Kidney (tissue), 14 donors: ENCODE results near the gene MDN1. TPM values are rescaled to one million over a fixed set of nuclear protein-coding genes. Genes with fewer than 3 reads are reported as not detected.

Experiments used
- DNase-seq, 5 donors: peaks; one replicate each; pipeline ENCODE4 v3.0.0-alpha.2; 2013 to 2020
- FAIRE-seq: peaks from 2 replicates; lab custom pipeline; 2012; peaks lifted over from hg19 to GRCh38; lab: Jason Lieb, UNC
- H3K27ac ChIP-seq, 2 donors: one replicate each; pipeline ENCODE4 v1.7.0; 2013; ENCODE audit warnings: low read depth in 2 of 2, low read length in 2 of 2, inconsistent platforms in 1 of 2
- H3K27me3 ChIP-seq: one replicate; pipeline ENCODE4 v1.7.1; 2013; ENCODE audit warnings: low read length, inconsistent platforms; ENCODE audit not compliant: control insufficient read depth, insufficient read depth
- H3K36me3 ChIP-seq, 3 donors: one replicate each; pipeline versions ENCODE4 v1.7.0 to v1.7.1; 2013; ENCODE audit warnings: low read length in 3 of 3, control low read depth in 1 of 3, inconsistent platforms in 1 of 3; ENCODE audit not compliant: insufficient read depth in 3 of 3, control insufficient read depth in 2 of 3
- H3K4me1 ChIP-seq, 3 donors: one replicate each; pipeline versions ENCODE4 v1.7.0 to v1.7.1; 2013; ENCODE audit warnings: low read length in 3 of 3, inconsistent platforms in 1 of 3, low read depth in 1 of 3; ENCODE audit not compliant: control insufficient read depth in 2 of 3, insufficient read depth in 2 of 3
- H3K4me3 ChIP-seq, 3 donors: one replicate each; pipeline versions ENCODE4 v1.7.0 to v1.8.1; 2013; ENCODE audit warnings: low read length in 3 of 3, control low read depth in 1 of 3, inconsistent platforms in 1 of 3
- H3K9ac ChIP-seq, 3 donors: one replicate each; pipeline versions ENCODE4 v1.7.0 to v1.7.1; 2013; ENCODE audit warnings: low read length in 3 of 3, control low read depth in 1 of 3, inconsistent platforms in 1 of 3
- H3K9me3 ChIP-seq, 3 donors: one replicate each; pipeline versions ENCODE4 v1.7.0 to v1.7.1; 2013; ENCODE audit warnings: low read length in 3 of 3, control low read depth in 1 of 3, inconsistent platforms in 1 of 3; ENCODE audit not compliant: control insufficient read depth in 2 of 3, insufficient read depth in 1 of 3
- intact Hi-C: fragments of 100-400 bp; cut with DNase I; formaldehyde crosslinking; loops from one replicate; pipeline ENCODE4 v1.11.1; 2022
- polyA plus RNA-seq: library from polyadenylated mRNA; stranded (reverse); fragments of 350-450 nt; fragmentation: Illumina TruSeq; extraction: RNeasy Lipid Tissue Mini Kit (QIAGEN cat#74804); gene quantifications from one replicate; pipeline ENCODE4 v1.2.3, GENCODE V29; 2014; ENCODE audit warnings: low read depth, low replicate concordance; ENCODE audit not compliant: insufficient read depth
- total RNA-seq: library from RNA; stranded (reverse); fragmentation: NEBNext Ultra II Directional; extraction: Animal tissue kit (Norgen Biotek cat#: 25700); gene quantifications from one replicate; pipeline ENCODE4 v1.2.1, GENCODE V29; 2021
- TF ChIP-seq, protein P1 (sequence below): IDR thresholded peaks from 3 replicates; pipeline ENCODE4 v1.5.1; 2012; ENCODE audit warnings: mild to moderate bottlenecking, moderate library complexity, borderline replicate concordance; ENCODE audit not compliant: insufficient read depth; ENCODE audit errors: extremely low read depth
- donor health status: control.
- donor health status: control.
- donor health status: control.
- donor health status: control.
- donor health status: control.
- donor health status: DM: yes; HTN: yes; CAD: no.
- donor health status: Normal renal cell carcinoma (clear cell type).

MDN1 gene
- total and polyA plus RNA-seq, 2 donors from 2014 or later = 19.4 to 34.9 TPM

DNA sequence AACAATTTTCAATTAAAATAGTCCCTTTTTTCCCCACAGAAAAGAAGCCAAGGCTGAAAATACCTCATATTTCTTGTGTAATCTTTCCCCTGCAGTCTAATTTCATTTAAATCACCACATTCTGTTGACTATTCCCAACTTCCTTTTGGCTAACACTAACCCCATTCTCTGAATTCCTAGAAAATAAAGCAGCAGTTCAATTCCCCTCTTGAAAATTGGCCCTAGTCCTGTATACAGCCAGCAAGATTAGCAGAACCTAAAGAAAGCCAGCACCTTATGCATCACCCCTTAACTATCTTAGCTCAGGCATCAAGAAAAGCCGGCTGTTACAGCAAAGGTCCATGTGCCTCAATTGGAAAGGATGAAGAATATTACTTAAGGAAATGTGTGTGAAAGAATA is 69.7 kb downstream of the MDN1 start:
- FAIRE-seq (no peak), DNase-seq (no peak)
- TF ChIP-seq, protein P1, sequence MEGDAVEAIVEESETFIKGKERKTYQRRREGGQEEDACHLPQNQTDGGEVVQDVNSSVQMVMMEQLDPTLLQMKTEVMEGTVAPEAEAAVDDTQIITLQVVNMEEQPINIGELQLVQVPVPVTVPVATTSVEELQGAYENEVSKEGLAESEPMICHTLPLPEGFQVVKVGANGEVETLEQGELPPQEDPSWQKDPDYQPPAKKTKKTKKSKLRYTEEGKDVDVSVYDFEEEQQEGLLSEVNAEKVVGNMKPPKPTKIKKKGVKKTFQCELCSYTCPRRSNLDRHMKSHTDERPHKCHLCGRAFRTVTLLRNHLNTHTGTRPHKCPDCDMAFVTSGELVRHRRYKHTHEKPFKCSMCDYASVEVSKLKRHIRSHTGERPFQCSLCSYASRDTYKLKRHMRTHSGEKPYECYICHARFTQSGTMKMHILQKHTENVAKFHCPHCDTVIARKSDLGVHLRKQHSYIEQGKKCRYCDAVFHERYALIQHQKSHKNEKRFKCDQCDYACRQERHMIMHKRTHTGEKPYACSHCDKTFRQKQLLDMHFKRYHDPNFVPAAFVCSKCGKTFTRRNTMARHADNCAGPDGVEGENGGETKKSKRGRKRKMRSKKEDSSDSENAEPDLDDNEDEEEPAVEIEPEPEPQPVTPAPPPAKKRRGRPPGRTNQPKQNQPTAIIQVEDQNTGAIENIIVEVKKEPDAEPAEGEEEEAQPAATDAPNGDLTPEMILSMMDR = no peak
- Histone ChIP-seq H3K27ac (no peak overlapping the region), H3K4me3 (no peak overlapping the region), H3K9ac (no peak overlapping the region), H3K9me3 (no peaks in the 10 kb centered on the region), H3K4me1 (no peaks in the 10 kb centered on the region), H3K27me3 (no peaks in the 10 kb centered on the region), H3K36me3 (peaks cover 12 to 43% (median 22%) of the 10 kb centered on the region in 3 donors)
- intact Hi-C loops = no loop called here

GRCh38 chr6:89745716-89746115 is 73.9 kb downstream of the MDN1 start:
- DNase-seq (no peak), FAIRE-seq (no peak)
- H3K36me3 ChIP-seq = peaks cover 6 to 33% (median 25%) of the 10 kb centered on the region in 3 donors
- TF ChIP-seq, protein P1 = no peak
- H3K9ac ChIP-seq = no peak overlapping the region
- intact Hi-C loops = no loop called here
- H3K4me1 ChIP-seq = no peaks in the 10 kb centered on the region
- no peak overlapping the region for H3K27ac ChIP-seq
- no peak overlapping the region for H3K4me3 ChIP-seq
- no peaks in the 10 kb centered on the region for H3K27me3 ChIP-seq
- H3K9me3 ChIP-seq = no peaks in the 10 kb centered on the region

- intact Hi-C loops = no loop called here
- Histone ChIP-seq H3K4me1 (no peaks in the 10 kb centered on the region), H3K36me3 (peaks cover 5 to 33% (median 22%) of the 10 kb centered on the region in 3 donors), H3K9me3 (no peaks in the 10 kb centered on the region), H3K27ac (no peak overlapping the region), H3K27me3 (no peaks in the 10 kb centered on the region), H3K9ac (no peak overlapping the region), H3K4me3 (no peak overlapping the region)
- DNase-seq (no peak), FAIRE-seq (no peak)
- TF ChIP-seq, protein P1 = no peak
Measured at GRCh38 chr6:89745096-89745495, 74.5 kb downstream of the MDN1 start.

DNA sequence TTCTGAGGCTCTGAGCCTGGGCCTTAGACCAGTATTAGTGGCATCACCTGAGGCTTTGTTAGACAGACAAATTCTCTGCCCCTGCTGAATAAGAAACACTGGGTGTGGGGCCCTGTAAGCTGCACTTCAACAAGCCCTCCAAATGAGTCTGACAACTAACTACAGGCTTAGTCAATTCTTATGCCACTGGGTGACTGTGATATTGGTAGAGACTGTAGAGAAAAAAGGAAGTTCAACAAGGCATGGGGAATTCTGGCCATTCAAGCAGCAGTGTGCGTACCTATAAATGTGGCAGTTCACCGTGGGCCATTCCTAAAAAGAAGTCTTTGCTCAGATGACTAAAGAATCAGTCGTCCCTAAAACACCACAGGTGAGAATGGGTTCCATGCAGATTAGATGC is 82.7 kb downstream of the MDN1 start:
- H3K4me3 ChIP-seq = no peak overlapping the region
- TF ChIP-seq, protein P1 = no peak
- no peak overlapping the region for H3K27ac ChIP-seq
- DNase-seq (no peak), FAIRE-seq (no peak)
- no peaks in the 10 kb centered on the region for H3K4me1 ChIP-seq
- intact Hi-C loops = no loop called here
- H3K9ac ChIP-seq = no peak overlapping the region
- H3K27me3 ChIP-seq = no peaks in the 10 kb centered on the region
- no peaks in the 10 kb centered on the region for H3K9me3 ChIP-seq
- peaks cover 2 to 31% (median 9%) of the 10 kb centered on the region in 3 donors for H3K36me3 ChIP-seq
